Activated naive CD8-positive, alpha-beta T cell treated with anti-CD3 and anti-CD28 coated beads for 36 hours (primary cell): ENCODE data around the gene SLX4IP. TPM values are rescaled to one million over a fixed set of nuclear protein-coding genes. Genes with fewer than 3 reads are reported as not detected.
"Not testable (repeated sequence)": the region's sequence is repeated elsewhere in the genome, so short reads cannot be mapped to it uniquely, and the experiment has no call there.

ENCODE experiments used
- DNase-seq: peaks from one replicate; pipeline ENCODE4 v3.0.0; 2021
- H3K27ac Mint-ChIP-seq: one replicate; pipeline ENCODE4 v1.8.0; 2022; ENCODE audit warnings: mild to moderate bottlenecking, moderate library complexity, mixed read lengths
- H3K27me3 Mint-ChIP-seq: one replicate; pipeline ENCODE4 v1.8.0; 2022; ENCODE audit warnings: mild to moderate bottlenecking, mixed read lengths
- H3K36me3 Mint-ChIP-seq: one replicate; pipeline ENCODE4 v1.8.0; 2021; ENCODE audit warnings: mild to moderate bottlenecking, mixed read lengths
- H3K4me1 Mint-ChIP-seq: one replicate; pipeline ENCODE4 v1.8.0; 2021; ENCODE audit warnings: mixed read lengths
- H3K4me3 Mint-ChIP-seq: one replicate; pipeline ENCODE4 v1.8.0; 2022; ENCODE audit warnings: mild to moderate bottlenecking, moderate library complexity, mixed read lengths
- H3K9me3 Mint-ChIP-seq: one replicate; pipeline ENCODE4 v1.8.0; 2022; ENCODE audit warnings: mixed read lengths
- total RNA-seq, 2 experiments: library from RNA; stranded (reverse); gene quantifications; one replicate each; pipeline ENCODE4 v1.2.3, GENCODE V29; 2021

SLX4IP gene
- total RNA-seq = 1 to 10 TPM; 7.4 to 7.9 TPM

GRCh38 chr20:10434832-10435812, at the start of gene SLX4IP:
TSS of gene SLX4IP (plus strand) at chr20:10435305. CDS start at chr20:10458205, 22,900 bp downstream.
- Mint-ChIP-seq H3K4me1 (peaks cover 28% of the 10 kb centered on the region), H3K9me3 (no peaks in the 10 kb centered on the region), H3K4me3 (peak within 1 kb of the TSS; percentile 91), H3K27me3 (no peaks in the 10 kb centered on the region), H3K27ac (peak within 1 kb of the TSS; percentile 97), H3K36me3 (peaks cover 16% of the 10 kb centered on the region)
- DNase-seq = peak; percentile 78

GRCh38 chr20:10385850-10386544, 49.1 kb upstream of the SLX4IP start:
- Mint-ChIP-seq H3K4me3 (no peak overlapping the region), H3K4me1 (no peaks in the 10 kb centered on the region), H3K27me3 (peaks cover 2% of the 10 kb centered on the region), H3K36me3 (no peaks in the 10 kb centered on the region), H3K9me3 (no peaks in the 10 kb centered on the region), H3K27ac (no peak overlapping the region)
- no peak for DNase-seq

- Mint-ChIP-seq H3K27me3 (no peaks in the 10 kb centered on the region), H3K27ac (no peak overlapping the region), H3K4me1 (no peaks in the 10 kb centered on the region), H3K4me3 (no peak overlapping the region), H3K9me3 (no peaks in the 10 kb centered on the region), H3K36me3 (no peaks in the 10 kb centered on the region)
- DNase-seq = no peak
Observed at GRCh38 chr20:10387686-10388085, 47.4 kb upstream of the SLX4IP start.

- Mint-ChIP-seq H3K4me3 (no peak overlapping the region), H3K4me1 (no peaks in the 10 kb centered on the region), H3K27me3 (no peaks in the 10 kb centered on the region), H3K9me3 (no peaks in the 10 kb centered on the region), H3K36me3 (no peaks in the 10 kb centered on the region), H3K27ac (no peak overlapping the region)
- DNase-seq = no peak
Observed at GRCh38 chr20:10388597-10388996, 46.5 kb upstream of the SLX4IP start.

GRCh38 chr20:10390709-10391108, 44.4 kb upstream of the SLX4IP start:
- no peak overlapping the region for H3K4me3 Mint-ChIP-seq
- H3K9me3 Mint-ChIP-seq = no peaks in the 10 kb centered on the region
- no peak for DNase-seq
- H3K36me3 Mint-ChIP-seq = no peaks in the 10 kb centered on the region
- H3K27ac Mint-ChIP-seq = no peak overlapping the region
- no peaks in the 10 kb centered on the region for H3K4me1 Mint-ChIP-seq
- no peaks in the 10 kb centered on the region for H3K27me3 Mint-ChIP-seq

GRCh38 chr20:10394752-10395151, 40.4 kb upstream of the SLX4IP start:
- not testable (repeated sequence) for H3K4me1 Mint-ChIP-seq, DNase-seq, H3K36me3 Mint-ChIP-seq, H3K27ac Mint-ChIP-seq, H3K4me3 Mint-ChIP-seq, H3K9me3 Mint-ChIP-seq, H3K27me3 Mint-ChIP-seq

- H3K4me3 Mint-ChIP-seq = no peak overlapping the region
- no peak overlapping the region for H3K27ac Mint-ChIP-seq
- H3K9me3 Mint-ChIP-seq = no peaks in the 10 kb centered on the region
- H3K27me3 Mint-ChIP-seq = no peaks in the 10 kb centered on the region
- DNase-seq = no peak
- H3K4me1 Mint-ChIP-seq = peaks cover 7% of the 10 kb centered on the region
- peaks cover 6% of the 10 kb centered on the region for H3K36me3 Mint-ChIP-seq
Observed at GRCh38 chr20:10398834-10399369, 36.2 kb upstream of the SLX4IP start.

GRCh38 chr20:10402938-10403608, 32.0 kb upstream of the SLX4IP start:
- Mint-ChIP-seq H3K36me3 (peaks cover 6% of the 10 kb centered on the region), H3K4me1 (peaks cover 7% of the 10 kb centered on the region), H3K4me3 (no peak overlapping the region), H3K27me3 (no peaks in the 10 kb centered on the region), H3K9me3 (no peaks in the 10 kb centered on the region), H3K27ac (no peak overlapping the region)
- no peak for DNase-seq

GRCh38 chr20:10404023-10404628, 31.0 kb upstream of the SLX4IP start:
- Mint-ChIP-seq H3K4me1 (peaks cover 7% of the 10 kb centered on the region), H3K9me3 (no peaks in the 10 kb centered on the region), H3K36me3 (peaks cover 6% of the 10 kb centered on the region), H3K4me3 (no peak overlapping the region), H3K27me3 (no peaks in the 10 kb centered on the region), H3K27ac (no peak overlapping the region)
- DNase-seq = no peak

- no peak for DNase-seq
- no peaks in the 10 kb centered on the region for H3K9me3 Mint-ChIP-seq
- H3K4me1 Mint-ChIP-seq = peaks cover 7% of the 10 kb centered on the region
- no peak overlapping the region for H3K27ac Mint-ChIP-seq
- no peak overlapping the region for H3K4me3 Mint-ChIP-seq
- peaks cover 6% of the 10 kb centered on the region for H3K36me3 Mint-ChIP-seq
- H3K27me3 Mint-ChIP-seq = no peaks in the 10 kb centered on the region
Observed at GRCh38 chr20:10404959-10405530, 30.1 kb upstream of the SLX4IP start.

- Mint-ChIP-seq H3K27me3 (no peaks in the 10 kb centered on the region), H3K4me3 (no peak overlapping the region), H3K27ac (no peak overlapping the region), H3K9me3 (no peaks in the 10 kb centered on the region), H3K36me3 (peaks cover 2% of the 10 kb centered on the region), H3K4me1 (peaks cover 3% of the 10 kb centered on the region)
- no peak for DNase-seq
Observed at GRCh38 chr20:10408108-10408813, 26.8 kb upstream of the SLX4IP start.

- H3K4me1 Mint-ChIP-seq = peaks cover 2% of the 10 kb centered on the region
- DNase-seq = no peak
- no peak overlapping the region for H3K4me3 Mint-ChIP-seq
- no peak overlapping the region for H3K27ac Mint-ChIP-seq
- H3K27me3 Mint-ChIP-seq = no peaks in the 10 kb centered on the region
- H3K36me3 Mint-ChIP-seq = peaks cover 2% of the 10 kb centered on the region
- no peaks in the 10 kb centered on the region for H3K9me3 Mint-ChIP-seq
Observed at GRCh38 chr20:10411673-10412072, 23.4 kb upstream of the SLX4IP start.

GRCh38 chr20:10412591-10413408, 22.3 kb upstream of the SLX4IP start:
- peaks cover 7% of the 10 kb centered on the region for H3K36me3 Mint-ChIP-seq
- no peaks in the 10 kb centered on the region for H3K27me3 Mint-ChIP-seq
- no peaks in the 10 kb centered on the region for H3K9me3 Mint-ChIP-seq
- peaks cover 7% of the 10 kb centered on the region for H3K4me1 Mint-ChIP-seq
- H3K27ac Mint-ChIP-seq = no peak overlapping the region
- no peak overlapping the region for H3K4me3 Mint-ChIP-seq
- DNase-seq = no peak
